Stimulated activated CD4-positive, alpha-beta T cell treated with anti-CD3 and anti-CD28 coated beads, Interleukin-4, amount 100 ng/mL, for 24 hours (primary cell): Measurements from ENCODE around the gene ZDHHC7.

ENCODE experiments used
- DNase-seq: peaks from one replicate; pipeline ENCODE4 v3.0.0-alpha.2; 2020

The ZDHHC7 gene

GRCh38 chr16:85018529-85019236, 7.3 kb upstream of the ZDHHC7 start:
- no peak for DNase-seq

GRCh38 chr16:85017633-85018032, 6.3 kb upstream of the ZDHHC7 start:
- no peak for DNase-seq

- DNase-seq = peak; percentile 17
Observed at GRCh38 chr16:85017151-85017550, 5.8 kb upstream of the ZDHHC7 start.

GRCh38 chr16:85015481-85016187, 4.3 kb upstream of the ZDHHC7 start:
- DNase-seq = no peak

- DNase-seq = no peak
Observed at GRCh38 chr16:85014311-85014710, 3.0 kb upstream of the ZDHHC7 start.

GRCh38 chr16:85011846-85012284, 530 bp upstream of the ZDHHC7 start:
- DNase-seq = no peak

GRCh38 chr16:85010446-85010930, 847 bp downstream of the ZDHHC7 start:
- no peak for DNase-seq

- no peak for DNase-seq
Observed at GRCh38 chr16:85008271-85008670, 3.1 kb downstream of the ZDHHC7 start.

- DNase-seq = no peak
Observed at GRCh38 chr16:85007496-85008214, 3.7 kb downstream of the ZDHHC7 start.

- no peak for DNase-seq
Observed at GRCh38 chr16:85006639-85007038, 4.7 kb downstream of the ZDHHC7 start.

- DNase-seq = no peak
Observed at GRCh38 chr16:85005285-85006069, 5.9 kb downstream of the ZDHHC7 start.

GRCh38 chr16:85004587-85005205, 6.6 kb downstream of the ZDHHC7 start:
- DNase-seq = no peak

- no peak for DNase-seq
Observed at GRCh38 chr16:85003725-85004586, 7.4 kb downstream of the ZDHHC7 start.

- DNase-seq = no peak
Observed at GRCh38 chr16:85003076-85003475, 8.3 kb downstream of the ZDHHC7 start.

GRCh38 chr16:85002608-85003007, 8.7 kb downstream of the ZDHHC7 start:
- no peak for DNase-seq

- DNase-seq = no peak
Observed at GRCh38 chr16:85002099-85002541, 9.2 kb downstream of the ZDHHC7 start.

GRCh38 chr16:84999857-85000480, 11.4 kb downstream of the ZDHHC7 start:
- no peak for DNase-seq

- no peak for DNase-seq
Observed at GRCh38 chr16:84999200-84999599, 12.1 kb downstream of the ZDHHC7 start.

- DNase-seq = no peak
Observed at GRCh38 chr16:84996365-84996764, 15.0 kb downstream of the ZDHHC7 start.

GRCh38 chr16:84995663-84996062, 15.7 kb downstream of the ZDHHC7 start:
- DNase-seq = peak; percentile 22

GRCh38 chr16:84993926-84994325, 17.4 kb downstream of the ZDHHC7 start:
- no peak for DNase-seq
